ENCODE data around the gene DGKB. TPM values are rescaled to one million over a fixed set of nuclear protein-coding genes. Genes with fewer than 3 reads are reported as not detected.

DGKB gene
- total RNA-seq, 1 donor from 2014 or later = not detected

GRCh38 chr7:14148974-14149373 is 753.6 kb downstream of the DGKB start:
- no peaks in the 10 kb centered on the region for H3K9me3 ChIP-seq
- H3K4me3 ChIP-seq = no peak overlapping the region
- TF ChIP-seq CTCF (IDR thresholded peaks at IDR 0.05) = no peak
- H3K36me3 ChIP-seq = no peaks in the 10 kb centered on the region
- DNase-seq (no peak), ATAC-seq (no peak)
- H3K27me3 ChIP-seq = no peaks in the 10 kb centered on the region
- intact Hi-C loops (cut with DNase I) = no loop called here
- no peaks in the 10 kb centered on the region for H3K4me1 ChIP-seq
- no peak overlapping the region for H3K27ac ChIP-seq

GRCh38 chr7:14147532-14147931 is 755.0 kb downstream of the DGKB start:
- intact Hi-C loops (cut with DNase I) = no loop called here
- Histone ChIP-seq H3K36me3 (no peaks in the 10 kb centered on the region), H3K9me3 (no peaks in the 10 kb centered on the region), H3K27me3 (no peaks in the 10 kb centered on the region), H3K4me3 (no peak overlapping the region), H3K27ac (no peak overlapping the region), H3K4me1 (no peaks in the 10 kb centered on the region)
- ATAC-seq (no peak), DNase-seq (no peak)
- no peak for TF ChIP-seq CTCF (IDR thresholded peaks at IDR 0.05)

GRCh38 chr7:14144538-14144937 is 758.0 kb downstream of the DGKB start:
- H3K27ac ChIP-seq = no peak overlapping the region
- H3K9me3 ChIP-seq = no peaks in the 10 kb centered on the region
- ATAC-seq (no peak), DNase-seq (no peak)
- no peak overlapping the region for H3K4me3 ChIP-seq
- TF ChIP-seq CTCF (IDR thresholded peaks at IDR 0.05) = no peak
- no peaks in the 10 kb centered on the region for H3K36me3 ChIP-seq
- intact Hi-C loops (cut with DNase I) = no loop called here
- no peaks in the 10 kb centered on the region for H3K27me3 ChIP-seq
- no peaks in the 10 kb centered on the region for H3K4me1 ChIP-seq

GRCh38 chr7:14144109-14144508 is 758.4 kb downstream of the DGKB start:
- ATAC-seq (no peak), DNase-seq (no peak)
- TF ChIP-seq CTCF (IDR thresholded peaks at IDR 0.05) = no peak
- Histone ChIP-seq H3K4me3 (no peak overlapping the region), H3K36me3 (no peaks in the 10 kb centered on the region), H3K4me1 (no peaks in the 10 kb centered on the region), H3K27ac (no peak overlapping the region), H3K27me3 (no peaks in the 10 kb centered on the region), H3K9me3 (no peaks in the 10 kb centered on the region)
- intact Hi-C loops (cut with DNase I) = no loop called here

GRCh38 chr7:14137676-14138075 is 764.9 kb downstream of the DGKB start:
- Histone ChIP-seq H3K4me3 (no peak overlapping the region), H3K4me1 (no peaks in the 10 kb centered on the region), H3K36me3 (no peaks in the 10 kb centered on the region), H3K27me3 (no peaks in the 10 kb centered on the region), H3K9me3 (no peaks in the 10 kb centered on the region), H3K27ac (no peak overlapping the region)
- no peak for DNase-seq
- intact Hi-C loops (cut with DNase I) = no loop called here
- no peak for ATAC-seq
- no peak for TF ChIP-seq CTCF (IDR thresholded peaks at IDR 0.05)

GRCh38 chr7:14133752-14134151 is 768.8 kb downstream of the DGKB start:
- ATAC-seq (no peak), DNase-seq (no peak)
- Histone ChIP-seq H3K9me3 (no peaks in the 10 kb centered on the region), H3K4me1 (no peaks in the 10 kb centered on the region), H3K27me3 (no peaks in the 10 kb centered on the region), H3K4me3 (no peak overlapping the region), H3K27ac (no peak overlapping the region), H3K36me3 (no peaks in the 10 kb centered on the region)
- intact Hi-C loops (cut with DNase I) = no loop called here
- no peak for TF ChIP-seq CTCF (IDR thresholded peaks at IDR 0.05)

Data from upper lobe of right lung (tissue), 1 donor.